A549 (cell line): ENCODE data around the gene TCP1.

Experiments used
- CTCF ChIP-seq: fragments of >200 bp; sonication (Bioruptor Twin); formaldehyde crosslinking; IDR thresholded peaks from 3 replicates; pipeline ENCODE4 v1.5.1; 2016
- EHMT2 ChIP-seq: fragments of 200-600 bp; sonication (generic); IDR thresholded peaks from 2 replicates; pipeline ENCODE4 v1.6.1; 2016; ENCODE audit warnings: antibody characterized with exemption, low read depth, mild to moderate bottlenecking, moderate library complexity
- MYC ChIP-seq: IDR thresholded peaks from 2 replicates; pipeline ENCODE4 v1.6.1; 2012; ENCODE audit warnings: mild to moderate bottlenecking, inconsistent platforms, low read length, improper control_type of control experiment, borderline replicate concordance
- ZFP36 ChIP-seq: fragments of 450-650 bp; IDR thresholded peaks from 2 replicates; pipeline ENCODE4 v1.6.1; 2014; ENCODE audit warnings: borderline replicate concordance; ENCODE audit not compliant: partially characterized antibody
- TF ChIP-seq, protein P1 (sequence below): IDR thresholded peaks from 2 replicates; pipeline ENCODE4 v1.6.1; 2012

GRCh38 chr6:159815410-159815809, 26.0 kb upstream of the TCP1 start:
- TF ChIP-seq EHMT2 (no peak), CTCF (no peak), MYC (no peak), ZFP36 (no peak)
- TF ChIP-seq, protein P1, sequence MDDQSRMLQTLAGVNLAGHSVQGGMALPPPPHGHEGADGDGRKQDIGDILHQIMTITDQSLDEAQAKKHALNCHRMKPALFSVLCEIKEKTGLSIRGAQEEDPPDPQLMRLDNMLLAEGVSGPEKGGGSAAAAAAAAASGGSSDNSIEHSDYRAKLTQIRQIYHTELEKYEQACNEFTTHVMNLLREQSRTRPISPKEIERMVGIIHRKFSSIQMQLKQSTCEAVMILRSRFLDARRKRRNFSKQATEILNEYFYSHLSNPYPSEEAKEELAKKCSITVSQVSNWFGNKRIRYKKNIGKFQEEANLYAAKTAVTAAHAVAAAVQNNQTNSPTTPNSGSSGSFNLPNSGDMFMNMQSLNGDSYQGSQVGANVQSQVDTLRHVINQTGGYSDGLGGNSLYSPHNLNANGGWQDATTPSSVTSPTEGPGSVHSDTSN = no peak
